Activated B cell treated with CpG ODN at 0.5 μM for 24 hours (primary cell): ENCODE results near the gene ARHGAP6. TPM values are rescaled to one million over a fixed set of nuclear protein-coding genes. Genes with fewer than 3 reads are reported as not detected.

Experiments
- ATAC-seq: fragments of 200-7000 bp; cut with Tn5 transposase; one replicate; pipeline ENCODE4 v1.10.0; 2021; ENCODE audit warnings: low read depth, mild to moderate bottlenecking, moderate library complexity
- CTCF ChIA-PET: fragments of 350-600 bp; sonication (Branson Sonifier 250); formaldehyde crosslinking; loops from one replicate; lab custom pipeline; 2021; ENCODE audit warnings: antibody characterized with exemption; lab: Charles Lee
- POLR2A ChIA-PET: fragments of 350-600 bp; sonication (Branson Sonifier 250); formaldehyde crosslinking; loops from one replicate; lab custom pipeline; 2021; ENCODE audit warnings: antibody characterized with exemption; lab: Charles Lee
- DNase-seq: peaks from one replicate; pipeline ENCODE4 v3.0.0; 2022
- H3K27ac Mint-ChIP-seq: one replicate; pipeline ENCODE4 v1.8.0; 2020; ENCODE audit warnings: mixed read lengths
- H3K27me3 Mint-ChIP-seq: one replicate; pipeline ENCODE4 v1.8.0; 2021; ENCODE audit warnings: mixed read lengths
- H3K36me3 Mint-ChIP-seq: one replicate; pipeline ENCODE4 v1.8.0; 2021; ENCODE audit warnings: low read depth, mixed read lengths
- H3K4me1 Mint-ChIP-seq: one replicate; pipeline ENCODE4 v1.8.0; 2021; ENCODE audit warnings: mixed read lengths
- H3K4me3 Mint-ChIP-seq: one replicate; pipeline ENCODE4 v1.8.0; 2020; ENCODE audit warnings: mild to moderate bottlenecking, mixed read lengths
- H3K9me3 Mint-ChIP-seq: one replicate; pipeline ENCODE4 v1.8.0; 2020; ENCODE audit warnings: mixed read lengths
- CTCF ChIP-seq: fragments of 200-600 bp; IDR thresholded peaks from one replicate; pipeline ENCODE4 v1.8.0; 2022; ENCODE audit warnings: antibody characterized with exemption, mild to moderate bottlenecking
- intact Hi-C: fragments of 100-400 bp; cut with micrococcal nuclease; formaldehyde crosslinking; loops from one replicate; pipeline ENCODE4 v1.15.1; 2024
- total RNA-seq: library from RNA; stranded (reverse); gene quantifications from 2 replicates; pipeline ENCODE4 v1.2.3, GENCODE V29; 2022

ARHGAP6 gene
- total RNA-seq, 1 donor from 2014 or later = 0.42 TPM

DNA sequence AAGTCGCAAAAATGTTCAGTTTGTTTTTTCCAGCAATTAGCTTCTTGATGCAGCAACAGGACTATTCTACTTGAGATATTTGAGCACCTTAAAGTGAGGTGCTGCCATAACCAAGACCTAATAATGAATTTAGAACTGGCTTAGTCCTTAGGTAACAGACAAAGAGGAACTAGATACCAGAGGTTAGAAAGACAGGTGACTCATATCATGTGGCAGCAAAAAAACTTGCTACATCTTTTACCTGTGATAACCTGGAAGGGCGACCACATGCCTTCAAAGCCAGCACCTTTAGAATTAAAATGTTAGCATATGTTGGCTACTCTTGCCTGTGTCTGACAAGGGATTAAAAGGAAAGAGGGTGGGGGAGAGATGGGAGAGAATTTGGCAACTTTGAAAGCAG lies 90.4 kb downstream of the ARHGAP6 start:
- Mint-ChIP-seq H3K4me3 (no peak overlapping the region), H3K4me1 (no peaks in the 10 kb centered on the region), H3K36me3 (no peaks in the 10 kb centered on the region), H3K9me3 (no peaks in the 10 kb centered on the region), H3K27me3 (peaks cover 2% of the 10 kb centered on the region), H3K27ac (no peak overlapping the region)
- intact Hi-C loops = no loop called here
- ChIA-PET CTCF (no interaction called here), POLR2A (no interaction called here)
- no peak for TF ChIP-seq CTCF
- no peak for ATAC-seq
- no peak for DNase-seq

GRCh38 chrX:11567528-11568220 lies 98.0 kb downstream of the ARHGAP6 start:
- intact Hi-C loops = no loop called here
- DNase-seq (no peak), ATAC-seq (no peak)
- H3K4me1 Mint-ChIP-seq = no peaks in the 10 kb centered on the region
- no peaks in the 10 kb centered on the region for H3K27me3 Mint-ChIP-seq
- no peak overlapping the region for H3K4me3 Mint-ChIP-seq
- no peaks in the 10 kb centered on the region for H3K9me3 Mint-ChIP-seq
- TF ChIP-seq CTCF = no peak
- ChIA-PET CTCF (interaction anchor here (0.6 kb wide), 1 partner anchor 67 kb away, joined by 3 read pairs; no protein-coding TSS in a partner anchor), POLR2A (no interaction called here)
- H3K27ac Mint-ChIP-seq = no peak overlapping the region
- H3K36me3 Mint-ChIP-seq = no peaks in the 10 kb centered on the region

GRCh38 chrX:11566789-11567188 lies 98.9 kb downstream of the ARHGAP6 start:
- no peaks in the 10 kb centered on the region for H3K4me1 Mint-ChIP-seq
- no peaks in the 10 kb centered on the region for H3K9me3 Mint-ChIP-seq
- H3K27me3 Mint-ChIP-seq = no peaks in the 10 kb centered on the region
- no peak for DNase-seq
- H3K36me3 Mint-ChIP-seq = no peaks in the 10 kb centered on the region
- no peak overlapping the region for H3K4me3 Mint-ChIP-seq
- H3K27ac Mint-ChIP-seq = no peak overlapping the region
- no peak for TF ChIP-seq CTCF
- POLR2A ChIA-PET = no interaction called here
- ATAC-seq = no peak
- CTCF ChIA-PET = no interaction called here
- intact Hi-C loops = no loop called here

- no peaks in the 10 kb centered on the region for H3K36me3 Mint-ChIP-seq
- no peaks in the 10 kb centered on the region for H3K4me1 Mint-ChIP-seq
- ATAC-seq (no peak), DNase-seq (no peak)
- no peaks in the 10 kb centered on the region for H3K27me3 Mint-ChIP-seq
- H3K9me3 Mint-ChIP-seq = no peaks in the 10 kb centered on the region
- ChIA-PET CTCF (no interaction called here), POLR2A (no interaction called here)
- TF ChIP-seq CTCF = no peak
- intact Hi-C loops = no loop called here
- H3K4me3 Mint-ChIP-seq = no peak overlapping the region
- H3K27ac Mint-ChIP-seq = no peak overlapping the region
Measured at GRCh38 chrX:11566173-11566572, 99.5 kb downstream of the ARHGAP6 start.

- H3K4me3 Mint-ChIP-seq = no peak overlapping the region
- no peak overlapping the region for H3K27ac Mint-ChIP-seq
- no peaks in the 10 kb centered on the region for H3K4me1 Mint-ChIP-seq
- TF ChIP-seq CTCF = no peak
- no peaks in the 10 kb centered on the region for H3K9me3 Mint-ChIP-seq
- H3K27me3 Mint-ChIP-seq = no peaks in the 10 kb centered on the region
- no peak for ATAC-seq
- intact Hi-C loops = no loop called here
- ChIA-PET POLR2A (no interaction called here), CTCF (no interaction called here)
- DNase-seq = no peak
- H3K36me3 Mint-ChIP-seq = no peaks in the 10 kb centered on the region
Measured at GRCh38 chrX:11564546-11564945, 101.2 kb downstream of the ARHGAP6 start.
